GM23338 (cell line): Measurements from ENCODE around the gene SNX4.

Source experiments
- CREB1 ChIP-seq: fragments of 250-450 bp; sonication (Bioruptor Pico); IDR thresholded peaks from 2 replicates; pipeline ENCODE4 v1.5.0; 2020; ENCODE audit warnings: low read depth, mild to moderate bottlenecking, moderate library complexity
- CTCF ChIP-seq, 2 experiments: fragments of 200-600 bp in 1 of 2; sonication (generic) in 1 of 2; conservative IDR thresholded peaks; 2 replicates each; pipeline versions ENCODE4 v1.5.1 to v1.6.1; 2016 to 2017; ENCODE audit warnings: antibody characterized with exemption in 2 of 2, low read depth in 2 of 2, mild to moderate bottlenecking in 2 of 2, moderate library complexity in 1 of 2
- ETS1 ChIP-seq: IDR thresholded peaks from 2 replicates; pipeline ENCODE4 v1.6.1; 2016; ENCODE audit warnings: antibody characterized with exemption
- EZH2 ChIP-seq: fragments of 200-600 bp; sonication (generic); IDR thresholded peaks from one replicate; pipeline ENCODE4 v1.8.0; 2017; ENCODE audit warnings: antibody characterized with exemption, mild to moderate bottlenecking, low read depth; ENCODE audit not compliant: unreplicated experiment
- EZH2phosphoT487 ChIP-seq: fragments of 200-600 bp; sonication (generic); IDR thresholded peaks from one replicate; pipeline ENCODE4 v1.8.1; 2018; ENCODE audit warnings: antibody characterized with exemption; ENCODE audit not compliant: unreplicated experiment
- JUNB ChIP-seq: IDR thresholded peaks from one replicate; pipeline ENCODE4 v1.6.1; 2016; ENCODE audit warnings: antibody characterized with exemption; ENCODE audit not compliant: unreplicated experiment
- POLR2AphosphoS5 ChIP-seq: IDR thresholded peaks from 2 replicates; pipeline ENCODE4 v1.6.1; 2016; ENCODE audit warnings: antibody characterized with exemption, low read depth
- REST ChIP-seq: IDR thresholded peaks from one replicate; pipeline ENCODE4 v1.6.1; 2018; ENCODE audit warnings: antibody characterized with exemption; ENCODE audit not compliant: unreplicated experiment

- TF ChIP-seq CTCF (conservative IDR thresholded peaks at IDR 0.05; ENCODE audit: low read depth in 2 of 2) (no peak), POLR2AphosphoS5 (no peak), EZH2 (no peak), EZH2phosphoT487 (no peak), REST (no peak), JUNB (no peak), ETS1 (no peak), CREB1 (CRISPR knock-in tag) (no peak)
Observed at GRCh38 chr3:125440970-125441369, 79.0 kb downstream of the SNX4 start.
